ENCODE data around the gene PROCA1.

DNA sequence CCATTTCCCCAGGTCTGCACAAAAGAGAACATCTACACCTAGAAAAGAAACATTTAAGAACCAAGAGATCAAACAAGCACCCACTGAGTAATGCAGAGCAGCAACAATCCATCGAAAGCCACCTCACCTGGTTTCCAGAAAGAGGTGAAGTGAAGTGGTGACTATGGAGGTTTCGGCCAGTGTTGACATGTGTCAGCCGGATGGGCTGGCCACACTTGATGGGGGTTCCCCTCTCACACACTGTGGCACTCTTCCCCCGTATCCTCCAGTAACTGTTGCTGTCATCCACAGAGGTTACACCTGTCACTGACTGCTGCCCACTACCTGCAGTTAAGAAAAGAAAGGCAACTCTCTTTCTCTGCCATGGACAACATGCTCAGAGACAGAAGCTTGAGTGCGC, 56.5 kb downstream of the PROCA1 start:
- no peak for TF ChIP-seq EZH2 (IDR thresholded peaks at IDR 0.05; ENCODE audit: low read depth)
- TF ChIP-seq, protein P1, sequence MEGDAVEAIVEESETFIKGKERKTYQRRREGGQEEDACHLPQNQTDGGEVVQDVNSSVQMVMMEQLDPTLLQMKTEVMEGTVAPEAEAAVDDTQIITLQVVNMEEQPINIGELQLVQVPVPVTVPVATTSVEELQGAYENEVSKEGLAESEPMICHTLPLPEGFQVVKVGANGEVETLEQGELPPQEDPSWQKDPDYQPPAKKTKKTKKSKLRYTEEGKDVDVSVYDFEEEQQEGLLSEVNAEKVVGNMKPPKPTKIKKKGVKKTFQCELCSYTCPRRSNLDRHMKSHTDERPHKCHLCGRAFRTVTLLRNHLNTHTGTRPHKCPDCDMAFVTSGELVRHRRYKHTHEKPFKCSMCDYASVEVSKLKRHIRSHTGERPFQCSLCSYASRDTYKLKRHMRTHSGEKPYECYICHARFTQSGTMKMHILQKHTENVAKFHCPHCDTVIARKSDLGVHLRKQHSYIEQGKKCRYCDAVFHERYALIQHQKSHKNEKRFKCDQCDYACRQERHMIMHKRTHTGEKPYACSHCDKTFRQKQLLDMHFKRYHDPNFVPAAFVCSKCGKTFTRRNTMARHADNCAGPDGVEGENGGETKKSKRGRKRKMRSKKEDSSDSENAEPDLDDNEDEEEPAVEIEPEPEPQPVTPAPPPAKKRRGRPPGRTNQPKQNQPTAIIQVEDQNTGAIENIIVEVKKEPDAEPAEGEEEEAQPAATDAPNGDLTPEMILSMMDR (conservative IDR thresholded peaks at IDR 0.05) = no peak
